OCI-LY1 (cell line): ENCODE measurements around the gene FMN1.

Source experiments
- CTCF ChIP-seq: fragments of 200-600 bp; sonication (generic), shearing (Covaris generic); IDR thresholded peaks from 2 replicates; pipeline ENCODE4 v1.5.1; 2017; ENCODE audit warnings: mild to moderate bottlenecking, antibody characterized with exemption, low read length, moderate library complexity, mixed read lengths
- EZH2 ChIP-seq: fragments of 200-600 bp; sonication (generic), shearing (Covaris generic); IDR thresholded peaks from 2 replicates; pipeline ENCODE4 v1.8.0; 2017; ENCODE audit warnings: borderline replicate concordance, mixed run types, mild to moderate bottlenecking, antibody characterized with exemption, low read length, moderate library complexity, mixed read lengths

- TF ChIP-seq CTCF (no peak), EZH2 (no peak)
Observed at GRCh38 chr15:32738666-32739065, 455.8 kb downstream of the FMN1 start.
